NT2/D1 (cell line): ENCODE results near the gene ZNF771.

Source experiments
- SUZ12 ChIP-seq: IDR thresholded peaks from 2 replicates; pipeline ENCODE4 v1.6.1; 2011; ENCODE audit not compliant: insufficient read length, insufficient read depth; ENCODE audit errors: extremely low read depth
- ZNF274 ChIP-seq: IDR thresholded peaks from 2 replicates; pipeline ENCODE4 v1.6.1; 2011; ENCODE audit warnings: mild to moderate bottlenecking, low read depth, low read length

- no peak for TF ChIP-seq SUZ12
- no peak for TF ChIP-seq ZNF274
These were observed 40.3 kb downstream of the ZNF771 start for GRCh38 chr16:30447512-30448226.
